ENCODE results near the gene ABCG5. TPM values are rescaled to one million over a fixed set of nuclear protein-coding genes. Genes with fewer than 3 reads are reported as not detected.

ABCG5 gene
- total and polyA plus RNA-seq, 2 of the 4 experiments (the other 2 are of a cell fraction) = not detected

DNA sequence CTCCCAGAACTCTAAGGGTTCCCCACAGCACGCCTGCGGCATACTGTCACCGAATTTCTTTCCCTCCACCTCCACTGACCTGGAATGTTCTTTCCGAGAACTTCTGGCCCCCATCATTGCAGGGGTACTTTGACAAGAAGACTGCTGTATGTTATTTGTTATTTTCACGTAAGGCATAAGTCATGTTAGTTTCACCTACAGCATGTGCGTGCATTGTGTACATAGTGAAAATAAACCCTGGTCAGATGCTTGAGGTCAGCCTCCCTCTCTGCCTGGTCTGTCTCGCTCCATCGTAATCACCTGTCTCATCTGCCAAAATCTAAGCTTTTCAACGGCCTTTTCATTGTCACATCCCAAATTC is 4.2 kb upstream of the ABCG5 start:
- Histone ChIP-seq H3K18ac (ENCODE audit: low read depth, low read length) (no peak overlapping the region), H3K36me3 (ENCODE audit: control insufficient read depth, insufficient read depth, low read length) (no peaks in the 10 kb centered on the region), H3K14ac (replicated peaks; ENCODE audit: low read depth, low read length) (no peak overlapping the region), H3K27ac (ENCODE audit: insufficient read depth, low read length) (no peak overlapping the region), H3K4ac (ENCODE audit: low read depth, low read length) (no peak overlapping the region), H4K20me1 (ENCODE audit: insufficient read depth, low read length) (no peaks in the 10 kb centered on the region), H3K27me3 (ENCODE audit: control insufficient read depth, insufficient read depth, low read length) (peaks cover 46% of the 10 kb centered on the region), H2BK120ac (ENCODE audit: low read depth, low read length) (no peak overlapping the region), H3K9me3 (ENCODE audit: control insufficient read depth, insufficient read depth, low read length) (no peaks in the 10 kb centered on the region), H3K9ac (ENCODE audit: low read depth, low read length) (no peak overlapping the region), H3K9me1 (ENCODE audit: insufficient read depth, low read length) (no peaks in the 10 kb centered on the region), H3K4me2 (ENCODE audit: low read depth, low read length) (no peak overlapping the region), H4K5ac (ENCODE audit: low read depth, low read length) (no peak overlapping the region), H2AK5ac (ENCODE audit: low read depth, low read length) (no peak overlapping the region), H3K4me3 (ENCODE audit: insufficient read depth, low read depth, low read length) (no peak overlapping the region), H2AK9ac (replicated peaks; ENCODE audit: low read depth, low read length, poor library complexity) (no peak overlapping the region), H2BK20ac (ENCODE audit: low read depth, low read length) (no peak overlapping the region), H2BK5ac (ENCODE audit: low read depth, low read length, poor library complexity, severe bottlenecking) (no peak overlapping the region), H2BK15ac (ENCODE audit: low read depth, low read length) (no peak overlapping the region), H3K23ac (ENCODE audit: low read depth, low read length) (no peak overlapping the region), H3K4me1 (ENCODE audit: control insufficient read depth, insufficient read depth, low read length) (no peaks in the 10 kb centered on the region), H3K79me1 (ENCODE audit: low read depth in 1 of 2, low read length in 2 of 2) (no peaks in the 10 kb centered on the region), H4K91ac (ENCODE audit: insufficient read depth, low read depth, low read length) (no peak overlapping the region), H4K8ac (ENCODE audit: low read depth in 2 of 2, low read length in 2 of 2) (no peak overlapping the region), H3K56ac (ENCODE audit: extremely low read depth, insufficient read depth, low read length) (no peak overlapping the region), H2AFZ (replicated peaks; ENCODE audit: low read length, poor library complexity) (no peak overlapping the region)
- dilution Hi-C loops (cut with HindIII; ENCODE audit: low sequenced_read_pairs, unreplicated experiment) (no loop called here), intact Hi-C loops (cut with micrococcal nuclease) (no loop called here), in situ Hi-C loops (cut with MboI; ENCODE audit: low sequenced_read_pairs) (no loop called here)
- no peak for TF ChIP-seq CEBPB (IDR thresholded peaks at IDR 0.05; ENCODE audit: low read depth, low read length)
- no peak for TF ChIP-seq MAFK (IDR thresholded peaks at IDR 0.05; ENCODE audit: low read depth, low read length)
- no peak for TF ChIP-seq SMC3 (IDR thresholded peaks at IDR 0.05; ENCODE audit: low read depth, low read length)
- TF ChIP-seq RFX5 (IDR thresholded peaks at IDR 0.05; ENCODE audit: low read depth, low read length) = no peak
- TF ChIP-seq RAD21 (IDR thresholded peaks at IDR 0.05; ENCODE audit: low read length) = no peak
- no peak for TF ChIP-seq RCOR1 (IDR thresholded peaks at IDR 0.05; ENCODE audit: insufficient replicate concordance, low read length)
- ATAC-seq (ENCODE audit: low read depth) (no peak), DNase-seq (no peak)
- ChIA-PET CTCF (no interaction called here), POLR2A (ENCODE audit: unreplicated experiment) (no interaction called here)
- WGBS, 2 experiments (ENCODE audit: extremely low coverage in 2 of 2, insufficient read length in 1 of 2) = 100% methylated on average over 1 of the region's 9 CpGs; no CpG with 5 or more reads in 1 of the 2 experiments
- BruUV-seq (replicated peaks) = no TSS peak

All from IMR-90 (cell line).